ENCODE results near the gene EXOSC10.

DNA sequence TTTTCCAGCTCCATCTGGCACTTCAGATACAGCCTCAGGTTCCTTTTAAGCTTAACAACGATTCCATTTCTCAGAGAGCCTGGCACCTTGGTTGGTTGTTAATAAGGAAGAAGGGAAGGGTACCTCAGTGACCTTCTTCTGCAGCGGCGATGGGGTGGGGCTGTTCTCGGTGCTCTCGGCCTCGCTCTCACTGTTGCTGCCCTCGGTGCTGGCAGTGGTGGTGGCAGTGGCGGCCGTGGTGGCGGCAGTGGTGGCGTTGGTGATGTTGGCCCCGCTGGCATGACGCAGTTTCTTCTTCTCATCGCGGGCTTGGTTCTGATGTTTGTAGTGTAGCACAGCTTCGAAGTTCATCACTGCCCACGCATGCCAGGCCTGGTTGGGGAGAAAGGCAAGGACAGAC is 30.7 kb upstream of the EXOSC10 start:
- TF ChIP-seq, protein P1, sequence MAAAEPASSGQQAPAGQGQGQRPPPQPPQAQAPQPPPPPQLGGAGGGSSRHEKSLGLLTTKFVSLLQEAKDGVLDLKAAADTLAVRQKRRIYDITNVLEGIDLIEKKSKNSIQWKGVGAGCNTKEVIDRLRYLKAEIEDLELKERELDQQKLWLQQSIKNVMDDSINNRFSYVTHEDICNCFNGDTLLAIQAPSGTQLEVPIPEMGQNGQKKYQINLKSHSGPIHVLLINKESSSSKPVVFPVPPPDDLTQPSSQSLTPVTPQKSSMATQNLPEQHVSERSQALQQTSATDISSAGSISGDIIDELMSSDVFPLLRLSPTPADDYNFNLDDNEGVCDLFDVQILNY (CRISPR knock-in tag; IDR thresholded peaks at IDR 0.05): no peak
- TF ChIP-seq KLF16 (IDR thresholded peaks at IDR 0.05): no peak
- TF ChIP-seq ZNF699 (CRISPR knock-in tag; IDR thresholded peaks at IDR 0.05; ENCODE audit: insufficient replicate concordance): no peak
- no peak for TF ChIP-seq ZNF764 (CRISPR knock-in tag; IDR thresholded peaks at IDR 0.05; ENCODE audit: low read depth)
- TF ChIP-seq, protein P2, sequence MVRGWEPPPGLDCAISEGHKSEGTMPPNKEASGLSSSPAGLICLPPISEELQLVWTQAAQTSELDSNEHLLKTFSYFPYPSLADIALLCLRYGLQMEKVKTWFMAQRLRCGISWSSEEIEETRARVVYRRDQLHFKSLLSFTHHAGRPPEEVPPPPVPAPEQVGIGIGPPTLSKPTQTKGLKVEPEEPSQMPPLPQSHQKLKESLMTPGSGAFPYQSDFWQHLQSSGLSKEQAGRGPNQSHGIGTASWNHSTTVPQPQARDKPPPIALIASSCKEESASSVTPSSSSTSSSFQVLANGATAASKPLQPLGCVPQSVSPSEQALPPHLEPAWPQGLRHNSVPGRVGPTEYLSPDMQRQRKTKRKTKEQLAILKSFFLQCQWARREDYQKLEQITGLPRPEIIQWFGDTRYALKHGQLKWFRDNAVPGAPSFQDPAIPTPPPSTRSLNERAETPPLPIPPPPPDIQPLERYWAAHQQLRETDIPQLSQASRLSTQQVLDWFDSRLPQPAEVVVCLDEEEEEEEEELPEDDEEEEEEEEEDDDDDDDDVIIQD (CRISPR knock-in tag; IDR thresholded peaks at IDR 0.05): no peak
- no peak for TF ChIP-seq CHD4 (IDR thresholded peaks at IDR 0.05; ENCODE audit: insufficient read depth, insufficient replicate concordance, low read depth, low read length, poor library complexity, severe bottlenecking)
- TF ChIP-seq, protein P3, sequence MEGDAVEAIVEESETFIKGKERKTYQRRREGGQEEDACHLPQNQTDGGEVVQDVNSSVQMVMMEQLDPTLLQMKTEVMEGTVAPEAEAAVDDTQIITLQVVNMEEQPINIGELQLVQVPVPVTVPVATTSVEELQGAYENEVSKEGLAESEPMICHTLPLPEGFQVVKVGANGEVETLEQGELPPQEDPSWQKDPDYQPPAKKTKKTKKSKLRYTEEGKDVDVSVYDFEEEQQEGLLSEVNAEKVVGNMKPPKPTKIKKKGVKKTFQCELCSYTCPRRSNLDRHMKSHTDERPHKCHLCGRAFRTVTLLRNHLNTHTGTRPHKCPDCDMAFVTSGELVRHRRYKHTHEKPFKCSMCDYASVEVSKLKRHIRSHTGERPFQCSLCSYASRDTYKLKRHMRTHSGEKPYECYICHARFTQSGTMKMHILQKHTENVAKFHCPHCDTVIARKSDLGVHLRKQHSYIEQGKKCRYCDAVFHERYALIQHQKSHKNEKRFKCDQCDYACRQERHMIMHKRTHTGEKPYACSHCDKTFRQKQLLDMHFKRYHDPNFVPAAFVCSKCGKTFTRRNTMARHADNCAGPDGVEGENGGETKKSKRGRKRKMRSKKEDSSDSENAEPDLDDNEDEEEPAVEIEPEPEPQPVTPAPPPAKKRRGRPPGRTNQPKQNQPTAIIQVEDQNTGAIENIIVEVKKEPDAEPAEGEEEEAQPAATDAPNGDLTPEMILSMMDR (IDR thresholded peaks at IDR 0.05 in 2 of 3, conservative IDR thresholded peaks at IDR 0.05 in 1 of 3; ENCODE audit: insufficient read depth in 2 of 3, low read depth in 1 of 3, low read length in 3 of 3): no peak
- TF ChIP-seq KDM1A (IDR thresholded peaks at IDR 0.05): no peak
- TF ChIP-seq, protein P4, sequence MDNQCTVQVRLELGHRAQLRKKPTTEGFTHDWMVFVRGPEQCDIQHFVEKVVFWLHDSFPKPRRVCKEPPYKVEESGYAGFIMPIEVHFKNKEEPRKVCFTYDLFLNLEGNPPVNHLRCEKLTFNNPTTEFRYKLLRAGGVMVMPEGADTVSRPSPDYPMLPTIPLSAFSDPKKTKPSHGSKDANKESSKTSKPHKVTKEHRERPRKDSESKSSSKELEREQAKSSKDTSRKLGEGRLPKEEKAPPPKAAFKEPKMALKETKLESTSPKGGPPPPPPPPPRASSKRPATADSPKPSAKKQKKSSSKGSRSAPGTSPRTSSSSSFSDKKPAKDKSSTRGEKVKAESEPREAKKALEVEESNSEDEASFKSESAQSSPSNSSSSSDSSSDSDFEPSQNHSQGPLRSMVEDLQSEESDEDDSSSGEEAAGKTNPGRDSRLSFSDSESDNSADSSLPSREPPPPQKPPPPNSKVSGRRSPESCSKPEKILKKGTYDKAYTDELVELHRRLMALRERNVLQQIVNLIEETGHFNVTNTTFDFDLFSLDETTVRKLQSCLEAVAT (IDR thresholded peaks at IDR 0.05): no peak
- TF ChIP-seq, protein P5, sequence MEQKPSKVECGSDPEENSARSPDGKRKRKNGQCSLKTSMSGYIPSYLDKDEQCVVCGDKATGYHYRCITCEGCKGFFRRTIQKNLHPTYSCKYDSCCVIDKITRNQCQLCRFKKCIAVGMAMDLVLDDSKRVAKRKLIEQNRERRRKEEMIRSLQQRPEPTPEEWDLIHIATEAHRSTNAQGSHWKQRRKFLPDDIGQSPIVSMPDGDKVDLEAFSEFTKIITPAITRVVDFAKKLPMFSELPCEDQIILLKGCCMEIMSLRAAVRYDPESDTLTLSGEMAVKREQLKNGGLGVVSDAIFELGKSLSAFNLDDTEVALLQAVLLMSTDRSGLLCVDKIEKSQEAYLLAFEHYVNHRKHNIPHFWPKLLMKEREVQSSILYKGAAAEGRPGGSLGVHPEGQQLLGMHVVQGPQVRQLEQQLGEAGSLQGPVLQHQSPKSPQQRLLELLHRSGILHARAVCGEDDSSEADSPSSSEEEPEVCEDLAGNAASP (IDR thresholded peaks at IDR 0.05): no peak
- no peak for TF ChIP-seq POLR2A (conservative IDR thresholded peaks at IDR 0.05)

All from K562 (cell line).